Brain pericyte (primary cell): ENCODE results near the gene KCNE2.
"Not testable (repeated sequence)": the region's sequence is repeated elsewhere in the genome, so short reads cannot be mapped to it uniquely, and the experiment has no call there.

Source experiments
- DNase-seq: peaks from one replicate; pipeline ENCODE4 v3.0.0-alpha.2; 2012; ENCODE audit warnings: low read depth, low spot score

The KCNE2 gene

GRCh38 chr21:34406676-34407075 lies 42.9 kb downstream of the KCNE2 start:
- DNase-seq = not testable (repeated sequence)

- DNase-seq = not testable (repeated sequence)
These were observed 43.5 kb downstream of the KCNE2 start for GRCh38 chr21:34407294-34407693.

- not testable (repeated sequence) for DNase-seq
These were observed 53.8 kb downstream of the KCNE2 start for GRCh38 chr21:34417448-34418077.
